WTC11 (cell line): ENCODE measurements around the gene MGAM2. TPM values are rescaled to one million over a fixed set of nuclear protein-coding genes. Genes with fewer than 3 reads are reported as not detected.

Source experiments
- ATAC-seq: fragments of 200-7000 bp; cut with Tn5 transposase; 2 replicates; pipeline ENCODE4 v1.10.0; 2021; ENCODE audit warnings: mild to moderate bottlenecking, moderate library complexity
- CTCF ChIA-PET: fragments of 300-600 bp; sonication (Branson Sonifier 250); formaldehyde crosslinking; loops from one replicate; lab custom pipeline; 2021; ENCODE audit warnings: antibody characterized with exemption; lab: Charles Lee
- POLR2A ChIA-PET: fragments of 350-600 bp; sonication (Branson Sonifier 250); formaldehyde crosslinking; loops from one replicate; lab custom pipeline; 2021; ENCODE audit warnings: antibody characterized with exemption; lab: Charles Lee
- DNase-seq: peaks from one replicate; pipeline ENCODE4 v3.0.0; 2021; ENCODE audit warnings: low spot score
- H3K27ac Mint-ChIP-seq: 2 replicates; pipeline ENCODE4 v1.8.0; 2021; ENCODE audit warnings: mixed read lengths
- H3K27me3 Mint-ChIP-seq: 2 replicates; pipeline ENCODE4 v1.8.0; 2021; ENCODE audit warnings: low read depth, mild to moderate bottlenecking, moderate library complexity, mixed read lengths
- H3K36me3 Mint-ChIP-seq: 2 replicates; pipeline ENCODE4 v1.8.0; 2021; ENCODE audit warnings: mixed read lengths
- H3K4me1 Mint-ChIP-seq: 2 replicates; pipeline ENCODE4 v1.8.0; 2022; ENCODE audit warnings: mixed read lengths
- H3K4me3 Mint-ChIP-seq: 2 replicates; pipeline ENCODE4 v1.8.0; 2021; ENCODE audit warnings: mild to moderate bottlenecking, moderate library complexity, mixed read lengths
- H3K9me3 Mint-ChIP-seq: 2 replicates; pipeline ENCODE4 v1.8.0; 2021; ENCODE audit warnings: mixed read lengths
- ATF6 ChIP-seq: sonication (generic); formaldehyde crosslinking; IDR thresholded peaks from 2 replicates; pipeline ENCODE4 v1.8.1; 2023; ENCODE audit warnings: mild to moderate bottlenecking, missing genetic modification reagents
- CREB1 ChIP-seq: sonication (generic); formaldehyde crosslinking; IDR thresholded peaks from 2 replicates; pipeline ENCODE4 v1.8.0; 2023; ENCODE audit warnings: mild to moderate bottlenecking, missing genetic modification reagents
- E2F4 ChIP-seq: sonication (generic); formaldehyde crosslinking; IDR thresholded peaks from 2 replicates; pipeline ENCODE4 v1.8.1; 2022; ENCODE audit warnings: low read depth, mild to moderate bottlenecking, moderate library complexity, missing genetic modification reagents, borderline replicate concordance
- GABPB1 ChIP-seq: sonication (generic); formaldehyde crosslinking; IDR thresholded peaks from 2 replicates; pipeline ENCODE4 v1.8.1; 2023; ENCODE audit warnings: mild to moderate bottlenecking, missing genetic modification reagents
- HMGXB4 ChIP-seq: sonication (generic); formaldehyde crosslinking; IDR thresholded peaks from 2 replicates; pipeline ENCODE4 v1.8.1; 2023; ENCODE audit warnings: mild to moderate bottlenecking, moderate library complexity, missing genetic modification reagents
- JUN ChIP-seq: sonication (generic); formaldehyde crosslinking; IDR thresholded peaks from 2 replicates; pipeline ENCODE4 v1.8.0; 2023; ENCODE audit warnings: mild to moderate bottlenecking, missing genetic modification reagents
- MLX ChIP-seq: sonication (generic); formaldehyde crosslinking; IDR thresholded peaks from 2 replicates; pipeline ENCODE4 v1.8.1; 2023; ENCODE audit warnings: mild to moderate bottlenecking, missing genetic modification reagents, moderate library complexity
- MYBL2 ChIP-seq: sonication (generic); formaldehyde crosslinking; IDR thresholded peaks from 2 replicates; pipeline ENCODE4 v1.8.1; 2023; ENCODE audit warnings: mild to moderate bottlenecking, moderate library complexity, missing genetic modification reagents
- RELA ChIP-seq: sonication (generic); formaldehyde crosslinking; IDR thresholded peaks from 2 replicates; pipeline ENCODE4 v1.8.1; 2022; ENCODE audit warnings: missing genetic modification reagents, mild to moderate bottlenecking, borderline replicate concordance
- USF1 ChIP-seq: sonication (generic); formaldehyde crosslinking; IDR thresholded peaks from 2 replicates; pipeline ENCODE4 v1.8.0; 2022; ENCODE audit warnings: mild to moderate bottlenecking, missing genetic modification reagents
- ZNF121 ChIP-seq: sonication (generic); formaldehyde crosslinking; IDR thresholded peaks from 2 replicates; pipeline ENCODE4 v1.8.0; 2023; ENCODE audit warnings: missing genetic modification reagents
- total RNA-seq: library from RNA; stranded (reverse); gene quantifications from 3 replicates; pipeline ENCODE4 v1.2.3, GENCODE V29; 2021
- TF ChIP-seq, protein P1 (sequence below): sonication (generic); formaldehyde crosslinking; IDR thresholded peaks from 2 replicates; pipeline ENCODE4 v1.8.0; 2022; ENCODE audit warnings: mild to moderate bottlenecking, missing genetic modification reagents
- TF ChIP-seq, protein P2 (sequence below): fragments of 250-450 bp; sonication (Bioruptor Pico); IDR thresholded peaks from 2 replicates; pipeline ENCODE4 v2.1.2; 2022; ENCODE audit warnings: mild to moderate bottlenecking, moderate library complexity
- TF ChIP-seq, protein P3 (sequence below): sonication (generic); formaldehyde crosslinking; IDR thresholded peaks from 2 replicates; pipeline ENCODE4 v1.8.1; 2022; ENCODE audit warnings: mild to moderate bottlenecking, moderate library complexity, missing genetic modification reagents
- TF ChIP-seq, protein P4 (sequence below): sonication (generic); formaldehyde crosslinking; IDR thresholded peaks from 2 replicates; pipeline ENCODE4 v1.8.1; 2023; ENCODE audit warnings: mild to moderate bottlenecking, missing genetic modification reagents
- TF ChIP-seq, protein P5 (sequence below): fragments of 250-450 bp; sonication (Bioruptor Pico); IDR thresholded peaks from 2 replicates; pipeline ENCODE4 v1.9.0; 2021; ENCODE audit warnings: mild to moderate bottlenecking, borderline replicate concordance

Gene MGAM2
- total RNA-seq, 1 experiment from 2014 or later, result not detected

GRCh38 chr7:142114207-142114606, 2.7 kb downstream of the MGAM2 start (continued):
- TF ChIP-seq USF1 (no peak), JUN (no peak), RELA (CRISPR knock-in tag) (no peak), GABPB1 (CRISPR knock-in tag) (no peak), MYBL2 (CRISPR knock-in tag) (no peak)
- TF ChIP-seq, protein P1, sequence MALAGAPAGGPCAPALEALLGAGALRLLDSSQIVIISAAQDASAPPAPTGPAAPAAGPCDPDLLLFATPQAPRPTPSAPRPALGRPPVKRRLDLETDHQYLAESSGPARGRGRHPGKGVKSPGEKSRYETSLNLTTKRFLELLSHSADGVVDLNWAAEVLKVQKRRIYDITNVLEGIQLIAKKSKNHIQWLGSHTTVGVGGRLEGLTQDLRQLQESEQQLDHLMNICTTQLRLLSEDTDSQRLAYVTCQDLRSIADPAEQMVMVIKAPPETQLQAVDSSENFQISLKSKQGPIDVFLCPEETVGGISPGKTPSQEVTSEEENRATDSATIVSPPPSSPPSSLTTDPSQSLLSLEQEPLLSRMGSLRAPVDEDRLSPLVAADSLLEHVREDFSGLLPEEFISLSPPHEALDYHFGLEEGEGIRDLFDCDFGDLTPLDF (CRISPR knock-in tag), result no peak
- TF ChIP-seq, protein P2, sequence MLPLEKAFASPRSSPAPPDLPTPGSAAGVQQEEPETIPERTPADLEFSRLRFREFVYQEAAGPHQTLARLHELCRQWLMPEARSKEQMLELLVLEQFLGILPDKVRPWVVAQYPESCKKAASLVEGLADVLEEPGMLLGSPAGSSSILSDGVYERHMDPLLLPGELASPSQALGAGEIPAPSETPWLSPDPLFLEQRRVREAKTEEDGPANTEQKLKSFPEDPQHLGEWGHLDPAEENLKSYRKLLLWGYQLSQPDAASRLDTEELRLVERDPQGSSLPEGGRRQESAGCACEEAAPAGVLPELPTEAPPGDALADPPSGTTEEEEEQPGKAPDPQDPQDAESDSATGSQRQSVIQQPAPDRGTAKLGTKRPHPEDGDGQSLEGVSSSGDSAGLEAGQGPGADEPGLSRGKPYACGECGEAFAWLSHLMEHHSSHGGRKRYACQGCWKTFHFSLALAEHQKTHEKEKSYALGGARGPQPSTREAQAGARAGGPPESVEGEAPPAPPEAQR (CRISPR knock-in tag), result no peak
- TF ChIP-seq, all 79 proteins: peak for 0

DNA sequence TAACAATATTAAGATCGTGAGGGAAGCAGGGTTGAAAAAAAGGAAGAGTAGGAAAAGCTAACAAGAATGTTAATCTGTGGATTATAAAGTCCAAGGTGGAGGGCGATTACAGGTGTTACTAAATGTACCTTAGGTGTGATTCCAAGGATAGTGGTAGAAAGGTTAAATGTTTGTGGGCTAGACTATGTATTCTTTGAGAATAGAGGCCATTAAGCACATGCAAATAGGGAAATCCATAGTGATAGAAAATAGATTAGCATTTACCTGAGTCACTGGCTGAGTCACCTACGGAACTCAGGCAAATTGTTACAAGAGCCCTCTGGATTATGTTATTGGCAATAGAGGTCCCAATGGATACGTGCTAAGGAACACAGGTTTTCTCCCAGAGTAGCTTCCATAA, 9.0 kb downstream of the MGAM2 start:
- Mint-ChIP-seq H3K4me3 (no peak overlapping the region), H3K27me3 (no peaks in the 10 kb centered on the region), H3K27ac (no peak overlapping the region), H3K36me3 (no peaks in the 10 kb centered on the region), H3K9me3 (no peaks in the 10 kb centered on the region), H3K4me1 (peaks cover 6% of the 10 kb centered on the region)
- DNase-seq (no peak), ATAC-seq (no peak)
- ChIA-PET POLR2A (no interaction called here), CTCF (interaction anchor here (1.4 kb wide), 1 partner anchor 144 kb away, joined by 4 read pairs; no protein-coding TSS in a partner anchor)
- TF ChIP-seq ATF6 (CRISPR knock-in tag) (no peak), MLX (no peak)
- TF ChIP-seq, protein P3, sequence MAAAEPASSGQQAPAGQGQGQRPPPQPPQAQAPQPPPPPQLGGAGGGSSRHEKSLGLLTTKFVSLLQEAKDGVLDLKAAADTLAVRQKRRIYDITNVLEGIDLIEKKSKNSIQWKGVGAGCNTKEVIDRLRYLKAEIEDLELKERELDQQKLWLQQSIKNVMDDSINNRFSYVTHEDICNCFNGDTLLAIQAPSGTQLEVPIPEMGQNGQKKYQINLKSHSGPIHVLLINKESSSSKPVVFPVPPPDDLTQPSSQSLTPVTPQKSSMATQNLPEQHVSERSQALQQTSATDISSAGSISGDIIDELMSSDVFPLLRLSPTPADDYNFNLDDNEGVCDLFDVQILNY (CRISPR knock-in tag), result no peak
- TF ChIP-seq, all 79 proteins: peak for 0

DNA sequence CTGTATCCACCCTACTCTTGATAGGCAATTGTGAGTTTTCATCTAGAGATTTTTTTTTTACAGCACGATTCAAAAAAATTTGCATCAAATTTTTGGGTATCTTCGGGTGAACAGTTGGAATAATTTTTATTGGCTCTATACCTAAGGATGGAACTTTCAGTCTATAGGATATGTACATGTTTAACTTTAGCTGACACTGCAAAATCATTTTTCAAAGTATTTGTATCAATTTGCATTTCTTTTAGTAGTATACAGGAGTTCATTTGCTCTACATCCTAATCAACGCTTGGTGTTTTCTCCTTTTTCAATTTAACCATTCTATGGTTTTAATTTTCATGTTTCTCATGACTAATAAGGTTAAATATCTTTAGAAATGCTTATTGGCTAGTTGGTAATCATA, 11.7 kb downstream of the MGAM2 start:
- no peaks in the 10 kb centered on the region for H3K27me3 Mint-ChIP-seq
- no peak overlapping the region for H3K4me3 Mint-ChIP-seq
- DNase-seq (no peak), ATAC-seq (no peak)
- H3K9me3 Mint-ChIP-seq, result peaks cover 6% of the 10 kb centered on the region; the same call in 1 of the 2 replicates
- POLR2A ChIA-PET, result no interaction called here
- CTCF ChIA-PET, result no interaction called here
- H3K36me3 Mint-ChIP-seq, result no peaks in the 10 kb centered on the region
- H3K4me1 Mint-ChIP-seq, result peaks cover 6% of the 10 kb centered on the region
- no peak overlapping the region for H3K27ac Mint-ChIP-seq
- TF ChIP-seq, protein P4, sequence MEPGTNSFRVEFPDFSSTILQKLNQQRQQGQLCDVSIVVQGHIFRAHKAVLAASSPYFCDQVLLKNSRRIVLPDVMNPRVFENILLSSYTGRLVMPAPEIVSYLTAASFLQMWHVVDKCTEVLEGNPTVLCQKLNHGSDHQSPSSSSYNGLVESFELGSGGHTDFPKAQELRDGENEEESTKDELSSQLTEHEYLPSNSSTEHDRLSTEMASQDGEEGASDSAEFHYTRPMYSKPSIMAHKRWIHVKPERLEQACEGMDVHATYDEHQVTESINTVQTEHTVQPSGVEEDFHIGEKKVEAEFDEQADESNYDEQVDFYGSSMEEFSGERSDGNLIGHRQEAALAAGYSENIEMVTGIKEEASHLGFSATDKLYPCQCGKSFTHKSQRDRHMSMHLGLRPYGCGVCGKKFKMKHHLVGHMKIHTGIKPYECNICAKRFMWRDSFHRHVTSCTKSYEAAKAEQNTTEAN (CRISPR knock-in tag), result no peak
- TF ChIP-seq CREB1 (no peak), HMGXB4 (CRISPR knock-in tag) (no peak), E2F4 (CRISPR knock-in tag) (no peak), ZNF121 (CRISPR knock-in tag) (no peak)
- TF ChIP-seq, protein P5, sequence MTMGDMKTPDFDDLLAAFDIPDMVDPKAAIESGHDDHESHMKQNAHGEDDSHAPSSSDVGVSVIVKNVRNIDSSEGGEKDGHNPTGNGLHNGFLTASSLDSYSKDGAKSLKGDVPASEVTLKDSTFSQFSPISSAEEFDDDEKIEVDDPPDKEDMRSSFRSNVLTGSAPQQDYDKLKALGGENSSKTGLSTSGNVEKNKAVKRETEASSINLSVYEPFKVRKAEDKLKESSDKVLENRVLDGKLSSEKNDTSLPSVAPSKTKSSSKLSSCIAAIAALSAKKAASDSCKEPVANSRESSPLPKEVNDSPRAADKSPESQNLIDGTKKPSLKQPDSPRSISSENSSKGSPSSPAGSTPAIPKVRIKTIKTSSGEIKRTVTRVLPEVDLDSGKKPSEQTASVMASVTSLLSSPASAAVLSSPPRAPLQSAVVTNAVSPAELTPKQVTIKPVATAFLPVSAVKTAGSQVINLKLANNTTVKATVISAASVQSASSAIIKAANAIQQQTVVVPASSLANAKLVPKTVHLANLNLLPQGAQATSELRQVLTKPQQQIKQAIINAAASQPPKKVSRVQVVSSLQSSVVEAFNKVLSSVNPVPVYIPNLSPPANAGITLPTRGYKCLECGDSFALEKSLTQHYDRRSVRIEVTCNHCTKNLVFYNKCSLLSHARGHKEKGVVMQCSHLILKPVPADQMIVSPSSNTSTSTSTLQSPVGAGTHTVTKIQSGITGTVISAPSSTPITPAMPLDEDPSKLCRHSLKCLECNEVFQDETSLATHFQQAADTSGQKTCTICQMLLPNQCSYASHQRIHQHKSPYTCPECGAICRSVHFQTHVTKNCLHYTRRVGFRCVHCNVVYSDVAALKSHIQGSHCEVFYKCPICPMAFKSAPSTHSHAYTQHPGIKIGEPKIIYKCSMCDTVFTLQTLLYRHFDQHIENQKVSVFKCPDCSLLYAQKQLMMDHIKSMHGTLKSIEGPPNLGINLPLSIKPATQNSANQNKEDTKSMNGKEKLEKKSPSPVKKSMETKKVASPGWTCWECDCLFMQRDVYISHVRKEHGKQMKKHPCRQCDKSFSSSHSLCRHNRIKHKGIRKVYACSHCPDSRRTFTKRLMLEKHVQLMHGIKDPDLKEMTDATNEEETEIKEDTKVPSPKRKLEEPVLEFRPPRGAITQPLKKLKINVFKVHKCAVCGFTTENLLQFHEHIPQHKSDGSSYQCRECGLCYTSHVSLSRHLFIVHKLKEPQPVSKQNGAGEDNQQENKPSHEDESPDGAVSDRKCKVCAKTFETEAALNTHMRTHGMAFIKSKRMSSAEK (CRISPR knock-in tag), result no peak
